Mesenteric fat pad (tissue), 1 donor: ENCODE measurements around the gene ACOT12. TPM values are rescaled to one million over a fixed set of nuclear protein-coding genes. Genes with fewer than 3 reads are reported as not detected.
"Not testable (repeated sequence)": the region's sequence is repeated elsewhere in the genome, so short reads cannot be mapped to it uniquely, and the experiment has no call there.

Experiments
- DNase-seq: peaks from one replicate; pipeline ENCODE4 v3.0.0-alpha.2; 2020; ENCODE audit warnings: low spot score
- long read RNA-seq: library from polyadenylated mRNA; unstranded; transcript quantifications from one replicate; pipeline ENCODE4 v2.0.0, GENCODE V29; 2020
- total RNA-seq: library from RNA; stranded (reverse); fragmentation: NEBNext Ultra II Directional; extraction: Animal tissue kit (Norgen Biotek cat#: 25700); gene quantifications from one replicate; pipeline ENCODE4 v1.2.1, GENCODE V29; 2021
- donor health status: DM: yes; HTN: yes; CAD: no.

The ACOT12 gene
- total RNA-seq: not detected
- long read RNA-seq: 0 reads

DNA sequence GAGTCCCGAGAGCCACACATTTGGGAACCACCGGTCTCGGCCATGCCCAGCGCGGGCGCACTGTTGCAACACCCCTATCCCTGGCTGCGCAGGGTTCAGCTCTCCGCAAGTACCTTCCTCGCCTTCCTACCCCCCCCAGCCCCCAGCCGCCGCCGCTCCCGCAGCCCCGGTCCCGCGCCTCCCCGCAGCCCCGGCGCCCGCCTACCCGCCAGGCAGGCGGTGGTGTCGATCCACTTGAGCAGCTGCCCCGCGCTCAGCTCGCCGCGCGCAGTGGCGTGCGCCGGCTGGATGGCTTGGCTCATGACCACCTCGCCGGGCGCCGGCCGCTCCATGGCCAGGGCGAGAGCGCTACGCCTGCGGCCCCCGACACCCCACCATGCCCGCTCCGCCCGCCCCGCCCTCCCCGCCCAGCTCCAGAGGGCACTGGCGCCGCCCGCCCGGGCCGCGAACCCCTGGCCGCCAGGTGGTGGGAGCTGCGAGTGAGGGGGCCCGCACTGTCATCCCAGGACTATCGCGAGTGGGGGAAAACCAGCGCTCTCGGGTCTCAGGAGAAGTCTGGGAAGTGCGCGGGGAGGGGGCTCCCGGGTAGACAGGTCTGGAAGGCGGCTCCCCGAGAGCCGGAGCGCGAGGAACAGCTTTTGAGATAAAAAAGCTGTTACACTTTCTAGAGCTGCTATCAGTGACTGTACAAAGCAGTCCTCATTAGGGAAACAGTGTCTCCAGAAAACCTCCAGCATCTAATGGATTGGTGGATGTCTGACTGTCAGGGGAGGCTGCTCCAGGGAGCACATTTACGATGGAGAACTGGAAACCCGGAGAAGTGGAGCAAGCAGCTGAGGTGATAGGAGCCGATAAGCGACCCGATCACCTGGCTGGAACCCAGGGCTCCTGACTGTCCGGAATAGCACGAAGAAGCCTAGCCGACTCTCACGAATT lies at the start of gene ACOT12:
TSS of gene ACOT12 (minus strand) at position 352 of the 936 bp plus-strand sequence. CDS start at position 332, 20 bp downstream.
- DNase-seq: no peak

DNA sequence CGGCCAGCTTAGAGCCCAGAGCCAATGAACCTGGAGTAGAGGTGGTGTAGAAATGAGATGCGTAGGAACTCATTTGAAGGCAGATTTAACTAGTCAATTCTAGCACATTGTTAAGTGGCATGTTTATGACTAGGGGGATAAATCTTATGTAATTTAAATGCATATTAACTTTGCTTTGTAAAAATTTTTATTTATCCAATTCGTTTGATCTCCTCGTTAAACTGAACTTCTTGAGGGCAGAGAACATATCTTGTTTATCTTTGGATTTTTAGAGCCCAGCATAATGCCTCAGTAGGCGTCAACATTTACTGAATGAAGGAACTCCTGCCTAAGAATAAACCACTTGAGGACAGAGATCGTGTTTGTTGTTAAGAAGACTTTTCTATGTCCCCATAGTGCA lies 41.1 kb upstream of the ACOT12 start:
- no peak for DNase-seq

DNA sequence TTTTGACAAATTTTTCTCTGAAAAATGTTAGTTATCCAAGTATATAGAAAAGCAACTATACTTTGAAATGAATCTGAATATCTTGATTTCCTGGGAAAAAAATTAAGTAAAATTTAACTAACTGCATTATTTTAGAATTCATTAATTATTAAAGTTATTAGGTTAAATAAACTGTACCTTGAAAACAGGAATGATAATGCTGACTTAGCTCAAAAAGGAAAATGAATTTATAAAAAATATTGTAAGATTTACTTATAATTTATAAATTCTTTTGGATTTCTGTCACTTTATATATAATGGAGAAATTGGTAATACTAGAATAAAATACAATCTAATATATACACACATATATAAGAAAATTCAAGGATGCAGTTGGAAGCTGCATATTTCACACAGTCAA lies 36.1 kb upstream of the ACOT12 start:
- no peak for DNase-seq

GRCh38 chr5:81429363-81429762 lies 35.4 kb upstream of the ACOT12 start:
- no peak for DNase-seq

- no peak for DNase-seq
Observed at GRCh38 chr5:81428861-81429260, 34.9 kb upstream of the ACOT12 start.

GRCh38 chr5:81428446-81428845 lies 34.5 kb upstream of the ACOT12 start:
- DNase-seq: no peak

GRCh38 chr5:81427566-81427965 lies 33.6 kb upstream of the ACOT12 start:
- DNase-seq: no peak

DNA sequence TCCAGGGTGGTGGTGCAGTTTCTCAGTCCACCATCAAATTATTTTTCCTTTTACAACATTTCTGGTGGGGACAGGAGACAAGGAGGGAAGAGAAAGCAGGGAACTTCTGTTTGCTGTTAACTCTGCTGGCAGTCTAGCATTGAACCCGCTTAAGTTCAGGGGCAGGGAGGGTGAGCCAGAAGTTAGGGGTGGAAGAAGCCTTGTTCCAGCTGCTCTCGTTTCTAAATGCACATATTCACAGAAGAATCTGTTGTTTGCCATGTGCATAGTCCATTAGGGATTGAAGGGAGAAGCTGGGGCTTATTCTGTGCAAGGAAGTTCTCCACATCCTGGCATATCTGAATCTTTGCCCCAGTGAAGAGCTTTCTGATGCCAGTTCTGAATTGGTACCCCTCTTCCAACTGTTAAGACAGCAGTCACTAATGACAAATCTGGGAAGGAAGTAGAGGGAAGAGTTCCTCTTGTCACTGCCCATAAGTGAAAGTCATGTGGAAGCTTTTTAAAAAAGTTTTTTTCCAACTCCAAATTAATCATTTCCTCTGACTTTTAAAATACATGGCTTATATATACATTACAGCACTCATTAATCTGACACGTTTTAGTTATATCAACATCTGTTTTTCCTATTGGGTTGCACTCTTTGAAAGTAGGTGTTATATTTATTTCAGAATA lies 32.6 kb upstream of the ACOT12 start:
- DNase-seq: no peak

DNA sequence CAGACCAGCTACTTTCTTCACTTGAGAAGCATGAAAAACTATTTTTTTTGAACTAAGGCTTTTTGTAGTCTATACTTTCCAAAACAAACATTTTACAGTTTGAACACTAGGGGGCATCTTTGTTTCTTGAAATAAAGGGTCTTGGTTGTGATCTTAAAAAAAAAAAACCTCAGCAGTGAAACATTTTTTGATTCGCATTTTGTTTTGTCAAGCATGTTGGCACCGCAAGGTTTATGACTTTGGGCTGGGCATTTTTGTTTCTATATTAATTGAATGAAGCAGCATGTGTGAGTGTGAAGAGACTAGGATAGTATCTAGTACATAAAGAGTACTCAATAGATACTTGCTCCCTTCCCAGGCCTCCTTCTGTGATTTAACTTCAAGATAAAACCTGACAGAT lies 31.6 kb upstream of the ACOT12 start:
- no peak for DNase-seq

DNA sequence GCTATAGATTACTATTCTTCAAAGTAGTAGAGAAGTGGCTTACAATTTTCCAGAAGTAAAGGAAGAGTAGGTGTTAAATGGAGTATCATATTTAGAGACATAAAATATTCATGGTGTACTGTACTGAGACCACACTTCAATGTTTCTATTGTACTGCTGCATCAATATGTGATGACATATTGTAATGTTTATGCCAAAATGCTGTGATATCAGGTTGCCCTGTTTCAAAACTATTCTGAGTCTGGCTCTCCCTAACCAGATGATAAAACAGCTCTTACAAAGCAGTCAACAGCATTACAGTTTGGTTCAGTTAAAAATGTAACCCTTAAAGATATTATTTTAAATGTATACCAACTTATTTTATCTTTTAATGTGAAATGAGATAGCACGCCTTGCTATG lies 30.8 kb upstream of the ACOT12 start:
- DNase-seq: no peak

- no peak for DNase-seq
Observed at GRCh38 chr5:81422671-81423070, 28.7 kb upstream of the ACOT12 start.

- no peak for DNase-seq
Observed at GRCh38 chr5:81420039-81420667, 26.2 kb upstream of the ACOT12 start.

DNA sequence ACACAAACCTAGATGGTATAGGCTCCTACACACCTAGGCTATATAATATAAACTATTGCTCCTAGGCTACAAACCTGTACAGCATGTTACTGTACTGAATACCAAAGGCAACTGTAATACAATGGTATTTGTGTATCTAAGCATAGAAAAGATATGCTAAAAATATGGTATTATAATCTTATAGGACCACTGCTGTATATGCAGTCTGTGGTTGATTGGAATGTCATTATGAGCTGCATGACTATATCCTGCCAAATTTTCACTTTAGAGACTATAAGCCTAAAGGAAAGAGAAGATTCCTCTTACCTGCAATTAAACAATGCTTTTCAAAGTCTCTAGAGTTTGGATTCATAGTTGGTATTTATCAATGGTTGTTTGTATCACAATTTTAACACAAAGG lies 24.7 kb upstream of the ACOT12 start:
- no peak for DNase-seq

- DNase-seq: no peak
Observed at GRCh38 chr5:81417052-81417451, 23.1 kb upstream of the ACOT12 start.

DNA sequence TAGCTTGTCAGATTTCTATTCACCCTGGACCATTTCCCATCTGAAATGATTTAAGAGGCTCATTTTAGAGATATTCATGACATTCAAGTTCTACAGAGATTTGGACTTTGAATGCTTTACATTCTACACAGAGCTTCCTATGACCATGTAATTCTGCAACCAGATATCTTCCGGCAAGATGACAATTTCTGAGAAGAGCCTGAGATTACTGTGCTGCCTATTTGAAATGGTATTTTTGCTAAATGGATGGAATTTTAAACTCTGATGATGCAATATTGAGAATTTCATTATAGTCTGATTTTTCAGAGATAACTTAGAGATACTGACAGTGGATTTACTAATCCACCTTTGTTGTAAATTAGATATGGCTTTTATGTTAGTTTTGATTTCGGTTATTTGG lies 16.0 kb upstream of the ACOT12 start:
- no peak for DNase-seq

- no peak for DNase-seq
Observed at GRCh38 chr5:81409361-81409760, 15.4 kb upstream of the ACOT12 start.

DNA sequence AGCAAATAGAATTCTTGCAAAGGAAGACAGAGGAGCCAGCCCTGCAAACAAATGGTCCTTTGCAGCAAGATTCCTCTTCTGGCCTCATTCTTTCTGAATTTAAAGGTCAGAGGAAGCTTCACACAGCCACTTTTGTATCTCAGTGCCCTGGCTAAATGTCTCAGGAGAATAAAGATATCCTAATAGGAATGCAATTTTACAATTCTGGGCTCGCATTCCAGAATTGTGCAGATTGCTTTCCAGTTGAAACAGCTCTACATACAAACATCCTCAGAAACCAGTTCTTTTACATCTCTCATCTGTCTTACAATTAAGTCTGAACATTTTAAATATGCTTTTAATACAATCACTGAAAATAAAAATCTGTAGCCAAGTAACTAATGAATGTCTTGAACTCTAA lies 14.6 kb upstream of the ACOT12 start:
- DNase-seq: no peak

DNA sequence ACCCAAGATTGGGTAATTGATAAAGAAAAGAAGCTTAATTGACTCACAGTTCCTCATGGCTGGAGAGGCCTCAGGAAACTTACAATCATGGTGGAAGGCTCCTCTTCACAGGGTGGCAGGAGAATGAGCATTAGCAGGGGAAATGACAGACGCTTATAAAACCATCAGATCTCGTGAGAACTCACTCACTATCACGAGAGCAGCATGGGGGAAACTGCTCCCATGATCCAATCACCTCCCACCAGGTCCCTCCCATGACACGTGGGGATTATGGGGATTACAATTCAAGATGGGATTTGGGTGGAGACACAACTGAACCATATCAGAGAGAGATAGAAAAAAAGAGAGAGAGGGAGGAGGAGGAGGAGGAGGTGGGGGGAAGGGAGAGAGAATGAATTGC lies 13.9 kb upstream of the ACOT12 start:
- not testable (repeated sequence) for DNase-seq

GRCh38 chr5:81405126-81405891 lies 11.4 kb upstream of the ACOT12 start:
- no peak for DNase-seq

DNA sequence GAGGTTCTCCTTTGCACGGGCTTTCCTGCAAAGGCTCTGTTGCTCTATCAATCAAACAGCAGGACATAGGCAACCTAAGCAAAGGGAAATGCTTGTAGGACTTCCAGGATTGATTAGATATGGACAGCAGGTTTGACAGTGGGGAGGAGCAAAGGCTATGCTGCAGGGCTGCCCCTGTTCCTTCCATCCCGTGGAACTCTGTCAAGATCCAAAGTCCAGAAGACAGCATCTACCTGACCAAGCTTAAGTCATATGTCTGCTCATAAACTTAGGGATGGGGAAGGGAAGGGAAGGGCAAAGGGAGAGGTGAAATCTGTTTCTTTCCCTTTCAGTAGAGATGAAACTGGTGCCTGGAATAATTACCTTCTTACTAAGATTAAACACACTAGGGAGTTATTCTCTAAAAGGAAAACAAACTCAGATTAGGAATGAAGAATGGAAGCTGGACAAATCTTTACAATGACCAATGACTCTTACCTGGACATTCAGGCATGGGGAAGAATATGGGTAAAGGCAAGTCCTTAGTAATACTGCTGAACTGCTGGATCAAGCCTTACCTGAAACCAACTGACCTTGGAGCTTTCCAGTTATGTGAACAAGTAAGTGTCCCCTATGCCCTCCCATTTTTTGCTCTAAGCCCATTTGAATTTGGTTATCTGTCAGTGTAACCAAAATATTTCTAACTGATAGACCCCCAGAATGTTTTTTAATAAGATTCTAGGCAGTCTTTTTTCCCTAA lies 8.4 kb upstream of the ACOT12 start:
- DNase-seq: no peak

DNA sequence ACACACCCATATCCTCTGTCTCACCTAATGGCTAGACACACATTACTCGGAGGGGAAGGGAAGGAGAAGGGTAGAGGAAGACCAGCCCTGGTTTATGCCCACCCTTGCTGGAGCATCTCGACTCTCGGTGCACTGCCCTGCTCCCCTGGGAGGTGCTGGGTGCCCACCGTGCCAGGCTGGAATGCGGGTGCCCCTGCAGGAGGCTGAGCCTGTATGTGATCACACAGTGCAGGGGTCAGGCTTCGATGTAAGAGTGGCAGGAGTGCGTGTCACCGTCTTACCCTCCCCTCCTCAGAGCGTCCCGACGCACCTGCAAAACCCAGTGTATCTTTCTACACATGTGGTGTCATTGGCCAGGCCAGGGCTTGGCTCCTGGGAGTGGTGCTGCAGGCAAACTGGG lies 7.3 kb upstream of the ACOT12 start:
- DNase-seq: no peak
